PC-9 (cell line): ENCODE measurements around the gene BCL2L11. TPM values are rescaled to one million over a fixed set of nuclear protein-coding genes. Genes with fewer than 3 reads are reported as not detected.

ENCODE experiments used
- BruUV-seq: library from RNA; stranded (reverse); fragments of 400-500 nt; replicated peaks from 2 replicates; lab custom pipeline; 2021; lab: Mats Ljungman, UMichigan
- CTCF ChIA-PET: fragments of 300-600 bp; sonication (Branson Sonifier 250); formaldehyde crosslinking; loops from one replicate; lab custom pipeline; 2022; ENCODE audit warnings: antibody characterized with exemption; lab: Charles Lee
- POLR2A ChIA-PET: fragments of 300-600 bp; sonication (Branson Sonifier 250); formaldehyde crosslinking; loops from one replicate; lab custom pipeline; 2022; ENCODE audit warnings: antibody characterized with exemption; ENCODE audit not compliant: unreplicated experiment; lab: Charles Lee
- DNase-seq, 2 experiments: peaks; one replicate each; pipeline versions ENCODE4 v3.0.0 to v3.0.0-alpha.2; 2015 to 2022; ENCODE audit warnings: mixed read lengths in 1 of 2
- H2AFZ ChIP-seq: fragments of 200-600 bp; sonication (generic); 2 replicates; pipeline ENCODE4 v1.8.1; 2017; ENCODE audit warnings: antibody characterized with exemption
- H3F3A ChIP-seq: fragments of 200-600 bp; sonication (generic); 2 replicates; pipeline ENCODE4 v1.8.1; 2017; ENCODE audit warnings: antibody characterized with exemption, mild to moderate bottlenecking, low read depth; ENCODE audit not compliant: insufficient read depth
- H3K27ac ChIP-seq: fragments of 200-600 bp; sonication (generic); 2 replicates; pipeline ENCODE4 v1.6.1; 2016; ENCODE audit warnings: mixed run types
- H3K27me3 ChIP-seq: fragments of 200-600 bp; sonication (generic); 2 replicates; pipeline ENCODE4 v1.6.1; 2016; ENCODE audit warnings: low read depth, mixed run types; ENCODE audit not compliant: insufficient read depth
- H3K36me3 ChIP-seq: fragments of 200-600 bp; sonication (generic); 2 replicates; pipeline ENCODE4 v1.6.1; 2016; ENCODE audit warnings: low read depth, mixed run types
- H3K4me1 ChIP-seq: fragments of 200-600 bp; sonication (generic); replicated peaks from 2 replicates; pipeline ENCODE4 v1.6.1; 2016; ENCODE audit warnings: mixed run types; ENCODE audit not compliant: insufficient read depth
- H3K4me2 ChIP-seq: fragments of 200-600 bp; sonication (generic); 2 replicates; pipeline ENCODE4 v1.6.1; 2017; ENCODE audit warnings: mixed run types
- H3K4me3 ChIP-seq: fragments of 200-600 bp; sonication (generic); 2 replicates; pipeline ENCODE4 v1.6.1; 2016; ENCODE audit warnings: mixed run types
- H3K79me2 ChIP-seq: fragments of 200-600 bp; sonication (generic); 2 replicates; pipeline ENCODE4 v1.6.1; 2017; ENCODE audit warnings: low read depth, mixed run types
- H3K9me2 ChIP-seq: fragments of 200-600 bp; sonication (generic); 2 replicates; pipeline ENCODE4 v1.8.1; 2017; ENCODE audit warnings: mild to moderate bottlenecking; ENCODE audit not compliant: insufficient read depth
- H3K9me3 ChIP-seq: fragments of 200-600 bp; sonication (generic); 2 replicates; pipeline ENCODE4 v1.8.1; 2016; ENCODE audit warnings: low read depth; ENCODE audit not compliant: insufficient read depth
- H4K20me1 ChIP-seq: fragments of 200-600 bp; sonication (generic); 2 replicates; pipeline ENCODE4 v1.8.1; 2017; ENCODE audit not compliant: insufficient read depth
- CTCF ChIP-seq: fragments of 200-600 bp; sonication (generic); conservative IDR thresholded peaks from 2 replicates; pipeline ENCODE4 v1.6.1; 2017; ENCODE audit warnings: mixed run types, antibody characterized with exemption, mild to moderate bottlenecking, moderate library complexity
- EZH2 ChIP-seq: fragments of 200-600 bp; sonication (generic); IDR thresholded peaks from 2 replicates; pipeline ENCODE4 v1.8.0; 2017; ENCODE audit warnings: antibody characterized with exemption, low read depth
- intact Hi-C: fragments of 100-400 bp; cut with micrococcal nuclease; formaldehyde crosslinking; loops from one replicate; pipeline ENCODE4 v1.10.0; 2022; ENCODE audit not compliant: unreplicated experiment
- total RNA-seq: library from RNA; stranded (reverse); gene quantifications from 2 replicates; pipeline ENCODE4 v1.2.3, GENCODE V29; 2021

Gene BCL2L11
- total RNA-seq, 1 experiment from 2014 or later, result 17.0 TPM

GRCh38 chr2:111201214-111201613 is 80.5 kb downstream of the BCL2L11 start:
- no peak for DNase-seq
- intact Hi-C loops, result no loop called here
- Histone ChIP-seq H3K9me3 (peaks cover 3% of the 10 kb centered on the region; the same call in 1 of the 2 replicates), H3K4me1 (no peaks in the 10 kb centered on the region), H3K27me3 (no peaks in the 10 kb centered on the region), H3K4me3 (no peak overlapping the region), H3K9me2 (no peaks in the 10 kb centered on the region), H3F3A (no peaks in the 10 kb centered on the region), H3K4me2 (no peak overlapping the region), H3K79me2 (no peaks in the 10 kb centered on the region), H4K20me1 (no peaks in the 10 kb centered on the region), H2AFZ (no peak overlapping the region), H3K27ac (no peak overlapping the region), H3K36me3 (no peaks in the 10 kb centered on the region)
- POLR2A ChIA-PET, result no interaction called here
- no TSS peak for BruUV-seq
- TF ChIP-seq CTCF (no peak), EZH2 (no peak)
- CTCF ChIA-PET, result no interaction called here

- TF ChIP-seq CTCF, result no peak
- no peak for TF ChIP-seq EZH2
- H3K27me3 ChIP-seq, result no peaks in the 10 kb centered on the region
- H3K4me1 ChIP-seq, result no peaks in the 10 kb centered on the region
- peaks cover 3% of the 10 kb centered on the region; the same call in 1 of the 2 replicates for H3K9me3 ChIP-seq
- no peaks in the 10 kb centered on the region for H4K20me1 ChIP-seq
- intact Hi-C loops, result no loop called here
- no peak overlapping the region for H2AFZ ChIP-seq
- no peak overlapping the region for H3K27ac ChIP-seq
- ChIA-PET CTCF (no interaction called here), POLR2A (interaction anchor here (0.7 kb wide), 1 partner anchor 10 kb away, joined by 4 read pairs; no protein-coding TSS in a partner anchor)
- H3K4me3 ChIP-seq, result no peak overlapping the region
- BruUV-seq, result no TSS peak
- no peak overlapping the region for H3K4me2 ChIP-seq
- no peaks in the 10 kb centered on the region for H3K36me3 ChIP-seq
- no peaks in the 10 kb centered on the region for H3K9me2 ChIP-seq
- DNase-seq, result no peak
- H3K79me2 ChIP-seq, result no peaks in the 10 kb centered on the region
- H3F3A ChIP-seq, result no peaks in the 10 kb centered on the region
Measured at GRCh38 chr2:111202266-111203040, 81.7 kb downstream of the BCL2L11 start.

- no peak overlapping the region for H3K4me2 ChIP-seq
- ChIA-PET POLR2A (no interaction called here), CTCF (no interaction called here)
- H4K20me1 ChIP-seq, result no peaks in the 10 kb centered on the region
- no peaks in the 10 kb centered on the region for H3F3A ChIP-seq
- 0 out of 2 replicates have a peak, but pooled peaks cover 3% of the 10 kb centered on the region for H3K9me2 ChIP-seq
- no peaks in the 10 kb centered on the region for H3K79me2 ChIP-seq
- no peaks in the 10 kb centered on the region for H3K4me1 ChIP-seq
- intact Hi-C loops, result no loop called here
- DNase-seq, result no peak
- no peak overlapping the region for H3K27ac ChIP-seq
- no TSS peak for BruUV-seq
- peaks cover 3% of the 10 kb centered on the region; the same call in 1 of the 2 replicates for H3K9me3 ChIP-seq
- H3K4me3 ChIP-seq, result no peak overlapping the region
- no peaks in the 10 kb centered on the region for H3K27me3 ChIP-seq
- no peak for TF ChIP-seq EZH2
- TF ChIP-seq CTCF, result no peak
- no peak overlapping the region for H2AFZ ChIP-seq
- H3K36me3 ChIP-seq, result no peaks in the 10 kb centered on the region
Measured at GRCh38 chr2:111204706-111205105, 84.0 kb downstream of the BCL2L11 start.
